CD4-positive, alpha-beta T cell treated with Interleukin-12 subunit alpha and Interleukin-12 subunit beta, for 1 hour (primary cell): ENCODE measurements around the gene CLIP2.
"Not testable (repeated sequence)": the region's sequence is repeated elsewhere in the genome, so short reads cannot be mapped to it uniquely, and the experiment has no call there.

Source experiments
- DNase-seq: peaks from one replicate; pipeline ENCODE4 v3.0.0-alpha.2; 2020

Gene CLIP2

GRCh38 chr7:74300926-74301325, 11.7 kb downstream of the CLIP2 start:
- no peak for DNase-seq

GRCh38 chr7:74302745-74303221, 13.6 kb downstream of the CLIP2 start:
- no peak for DNase-seq

GRCh38 chr7:74304550-74304949, 15.3 kb downstream of the CLIP2 start:
- DNase-seq: no peak

- DNase-seq: no peak
Observed at GRCh38 chr7:74306004-74306729, 17.0 kb downstream of the CLIP2 start.

GRCh38 chr7:74306730-74307469, 17.7 kb downstream of the CLIP2 start:
- no peak for DNase-seq

GRCh38 chr7:74307738-74308505, 18.7 kb downstream of the CLIP2 start:
- DNase-seq: no peak

GRCh38 chr7:74309181-74309580, 20.0 kb downstream of the CLIP2 start:
- no peak for DNase-seq

GRCh38 chr7:74311305-74311744, 22.1 kb downstream of the CLIP2 start:
- no peak for DNase-seq

- no peak for DNase-seq
Observed at GRCh38 chr7:74312418-74313028, 23.3 kb downstream of the CLIP2 start.

- not testable (repeated sequence) for DNase-seq
Observed at GRCh38 chr7:74315891-74316290, 26.7 kb downstream of the CLIP2 start.

GRCh38 chr7:74317146-74317782, 28.1 kb downstream of the CLIP2 start:
- no peak for DNase-seq

GRCh38 chr7:74318043-74318442, 28.8 kb downstream of the CLIP2 start:
- no peak for DNase-seq

GRCh38 chr7:74320645-74321221, 31.5 kb downstream of the CLIP2 start:
- no peak for DNase-seq

GRCh38 chr7:74322892-74323291, 33.7 kb downstream of the CLIP2 start:
- not testable (repeated sequence) for DNase-seq

- DNase-seq: no peak
Observed at GRCh38 chr7:74324531-74325209, 35.5 kb downstream of the CLIP2 start.

- no peak for DNase-seq
Observed at GRCh38 chr7:74325210-74325565, 36.0 kb downstream of the CLIP2 start.

GRCh38 chr7:74329225-74329624, 40.0 kb downstream of the CLIP2 start:
- no peak for DNase-seq

- DNase-seq: no peak
Observed at GRCh38 chr7:74332373-74333176, 43.4 kb downstream of the CLIP2 start.

GRCh38 chr7:74334030-74334429, 44.8 kb downstream of the CLIP2 start:
- DNase-seq: no peak

GRCh38 chr7:74337926-74338325, 48.7 kb downstream of the CLIP2 start:
- no peak for DNase-seq
